A549 (cell line): ENCODE data around the gene FAM131B. TPM values are rescaled to one million over a fixed set of nuclear protein-coding genes. Genes with fewer than 3 reads are reported as not detected.

Experiments
- ATAC-seq, 2 experiments: fragments of 200-7000 bp in 1 of 2; fragments of >200 bp in 1 of 2; cut with Nextera tagmentation in 1 of 2; cut with Tn5 transposase in 1 of 2; 3 replicates each; pipeline versions ENCODE4 v1.8.0 to v1.9.1; 2018 to 2020; ENCODE audit warnings: mild to moderate bottlenecking in 1 of 2, moderate library complexity in 1 of 2
- CTCF ChIA-PET: fragments of 300-600 bp; sonication (Branson Sonifier 250); formaldehyde crosslinking; extraction: SDS; loops from one replicate; lab custom pipeline; 2021; ENCODE audit warnings: antibody characterized with exemption, inconsistent platforms; lab: Yijun Ruan, JAX
- POLR2A ChIA-PET: fragments of 350-600 bp; formaldehyde crosslinking; extraction: SDS; loops from one replicate; lab custom pipeline; 2021; ENCODE audit warnings: antibody characterized with exemption, inconsistent platforms; lab: Yijun Ruan, JAX
- DNase-seq, 2 experiments: peaks; one replicate each; pipeline versions ENCODE4 v3.0.0 to v3.0.0-alpha.2; 2011 to 2016; ENCODE audit warnings: low read depth in 1 of 2, low spot score in 1 of 2
- FAIRE-seq: peaks from 2 replicates; lab custom pipeline; 2011; peaks lifted over from hg19 to GRCh38; lab: Jason Lieb, UNC
- H3K27ac ChIP-seq, 2 experiments: fragments of >200 bp; sonication (Bioruptor Twin); formaldehyde crosslinking; 3 replicates each; pipeline ENCODE4 v1.5.1; 2016 to 2017
- H3K4me1 ChIP-seq: fragments of >200 bp; sonication (Bioruptor Twin); formaldehyde crosslinking; 3 replicates; pipeline ENCODE4 v1.6.1; 2016
- H3K4me2 ChIP-seq: fragments of >200 bp; sonication (Bioruptor Twin); formaldehyde crosslinking; 3 replicates; pipeline ENCODE4 v1.6.1; 2016
- H3K4me3 ChIP-seq: fragments of >200 bp; sonication (Bioruptor Twin); formaldehyde crosslinking; 3 replicates; pipeline ENCODE4 v1.5.1; 2016
- H3K9me3 ChIP-seq: fragments of >200 bp; sonication (Bioruptor Twin); formaldehyde crosslinking; 3 replicates; pipeline ENCODE4 v1.6.1; 2016
- BHLHE40 ChIP-seq: IDR thresholded peaks from 2 replicates; pipeline ENCODE4 v1.6.1; 2012; ENCODE audit warnings: low read depth, low read length, inconsistent platforms
- CBX8 ChIP-seq: fragments of 200-600 bp; sonication (generic); IDR thresholded peaks from 2 replicates; pipeline ENCODE4 v1.6.1; 2016
- EHMT2 ChIP-seq: fragments of 200-600 bp; sonication (generic); IDR thresholded peaks from 2 replicates; pipeline ENCODE4 v1.6.1; 2016; ENCODE audit warnings: antibody characterized with exemption, low read depth, mild to moderate bottlenecking, moderate library complexity
- FOSL2 ChIP-seq, 2 experiments: fragments of 450-650 bp in 1 of 2; fragments of >200 bp in 1 of 2; sonication (Bioruptor Twin) in 1 of 2; formaldehyde crosslinking; IDR thresholded peaks; 2 replicates each; pipeline versions ENCODE4 v1.5.0 to v1.6.1; 2016 to 2020; ENCODE audit warnings: mild to moderate bottlenecking in 1 of 2, moderate library complexity in 1 of 2
- GATA3 ChIP-seq: IDR thresholded peaks from 2 replicates; pipeline ENCODE4 v1.6.1; 2012; ENCODE audit warnings: borderline replicate concordance
- HDAC2 ChIP-seq: fragments of 200-600 bp; sonication (generic); IDR thresholded peaks from 2 replicates; pipeline ENCODE4 v1.6.1; 2016
- HEYL ChIP-seq: fragments of 250-450 bp; sonication (Bioruptor Pico); IDR thresholded peaks from 2 replicates; pipeline ENCODE4 v1.8.0; 2021; ENCODE audit warnings: mild to moderate bottlenecking, moderate library complexity
- HOXA7 ChIP-seq: fragments of 250-450 bp; sonication (Bioruptor Pico); IDR thresholded peaks from 2 replicates; pipeline ENCODE4 v1.5.0; 2020; ENCODE audit warnings: mild to moderate bottlenecking, moderate library complexity
- HOXB13 ChIP-seq: fragments of 250-450 bp; sonication (Bioruptor Pico); IDR thresholded peaks from 2 replicates; pipeline ENCODE4 v1.5.0; 2020; ENCODE audit warnings: low read depth, mild to moderate bottlenecking, moderate library complexity
- JUNB ChIP-seq: fragments of >200 bp; sonication (Bioruptor Twin); formaldehyde crosslinking; IDR thresholded peaks from 2 replicates; pipeline ENCODE4 v1.6.1; 2016
- KDM5A ChIP-seq: fragments of 200-600 bp; sonication (generic); IDR thresholded peaks from 2 replicates; pipeline ENCODE4 v1.6.1; 2016; ENCODE audit warnings: antibody characterized with exemption, mild to moderate bottlenecking
- MYC ChIP-seq: IDR thresholded peaks from 2 replicates; pipeline ENCODE4 v1.6.1; 2012; ENCODE audit warnings: mild to moderate bottlenecking, inconsistent platforms, low read length, improper control_type of control experiment, borderline replicate concordance
- NFE2L2 ChIP-seq: fragments of 150-350 bp; conservative IDR thresholded peaks from 2 replicates; pipeline ENCODE4 v1.6.1; 2014; ENCODE audit warnings: low read length
- POLR2A ChIP-seq: IDR thresholded peaks from 2 replicates; pipeline ENCODE4 v1.6.1; 2012; ENCODE audit warnings: mild to moderate bottlenecking, low read length
- RARB ChIP-seq: fragments of 250-450 bp; sonication (Bioruptor Pico); IDR thresholded peaks from 2 replicates; pipeline ENCODE4 v1.8.0; 2021; ENCODE audit warnings: mild to moderate bottlenecking, moderate library complexity
- RCOR1 ChIP-seq: fragments of 150-350 bp; IDR thresholded peaks from 2 replicates; pipeline ENCODE4 v1.6.1; 2014; ENCODE audit warnings: antibody characterized with exemption, low read length, low read depth
- RFX5 ChIP-seq: fragments of 450-650 bp; IDR thresholded peaks from 2 replicates; pipeline ENCODE4 v1.7.1; 2014; ENCODE audit warnings: antibody characterized with exemption, mild to moderate bottlenecking, moderate library complexity
- SREBF2 ChIP-seq: fragments of 450-650 bp; IDR thresholded peaks from 2 replicates; pipeline ENCODE4 v1.6.1; 2014; ENCODE audit warnings: mild to moderate bottlenecking, moderate library complexity
- TP53 ChIP-seq: fragments of 250-450 bp; sonication (Bioruptor Pico); IDR thresholded peaks from 2 replicates; pipeline ENCODE4 v1.5.0; 2021; ENCODE audit warnings: mild to moderate bottlenecking, moderate library complexity
- ZFP36 ChIP-seq: fragments of 450-650 bp; IDR thresholded peaks from 2 replicates; pipeline ENCODE4 v1.6.1; 2014; ENCODE audit warnings: borderline replicate concordance; ENCODE audit not compliant: partially characterized antibody
- WGBS: methylation state at CpG from one replicate; pipeline ENCODE4 v1.1.6; 2017; ENCODE audit errors: missing lambda C conversion rate; 5-methylcytosine and 5-hydroxymethylcytosine counted together
- polyA plus RNA-seq, 4 experiments: library from polyadenylated mRNA; depleted of rRNA in 3 of 4; stranded (reverse); fragments of >200 nt; fragmentation: RNase III in 1 of 4; extraction: RNeasy Plus Mini Kit Qiagen cat#74134 plus additional on column Dnase treatment in 1 of 4; gene quantifications; 2 replicates in 3 of 4; 3 replicates in 1 of 4; pipeline ENCODE4 v1.2.3, GENCODE V29; 2011 to 2017
- TF ChIP-seq, protein P1 (sequence below): fragments of 200-600 bp; sonication (generic); IDR thresholded peaks from 2 replicates; pipeline ENCODE4 v1.6.1; 2016; ENCODE audit warnings: antibody characterized with exemption, mild to moderate bottlenecking, moderate library complexity
- TF ChIP-seq, protein P2 (sequence below): fragments of 250-450 bp; sonication (Bioruptor Pico); IDR thresholded peaks from 2 replicates; pipeline ENCODE4 v1.5.0; 2021; ENCODE audit warnings: mild to moderate bottlenecking, moderate library complexity, borderline replicate concordance
- TF ChIP-seq, protein P3 (sequence below): fragments of >200 bp; sonication (Bioruptor Twin); formaldehyde crosslinking; IDR thresholded peaks from 2 replicates; pipeline ENCODE4 v1.6.1; 2016

FAM131B gene
- polyA plus RNA-seq, 2 of the 4 experiments (the other 2 are of a cell fraction) = 0.19 to 0.52 TPM

DNA sequence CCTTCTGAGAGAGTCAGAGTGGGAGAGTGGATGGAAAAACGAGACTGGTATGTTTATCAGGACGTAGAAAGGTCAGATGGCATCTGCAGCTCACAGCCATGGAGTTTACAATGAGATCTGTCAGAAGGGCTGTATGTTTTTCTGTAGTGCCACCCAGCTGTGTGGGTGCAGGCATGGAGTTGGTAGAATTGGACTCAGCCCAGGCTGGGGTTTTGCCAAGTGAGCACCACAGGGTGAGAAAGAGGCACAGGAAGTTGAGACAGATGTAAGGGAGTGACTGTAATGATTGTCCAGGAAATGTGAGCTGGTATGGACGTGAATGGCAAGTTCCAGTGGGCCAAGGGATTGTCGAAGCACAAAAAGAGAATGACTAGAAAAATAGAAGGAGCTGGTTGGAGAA is 9.6 kb upstream of the FAM131B start:
- no peak for DNase-seq
- Histone ChIP-seq H3K27ac (no peak overlapping the region), H3K4me2 (no peak overlapping the region), H3K4me3 (no peak overlapping the region), H3K4me1 (peaks cover 27% of the 10 kb centered on the region), H3K9me3 (no peaks in the 10 kb centered on the region)
- no peak for ATAC-seq
- TF ChIP-seq ZFP36 (no peak), HOXA7 (CRISPR knock-in tag) (no peak), SREBF2 (no peak), MYC (no peak), RCOR1 (no peak), POLR2A (no peak), EHMT2 (no peak), NFE2L2 (no peak), JUNB (no peak), TP53 (CRISPR knock-in tag) (no peak), FOSL2 (IDR thresholded peaks at IDR 0.05) (no peak), FOSL2 (CRISPR knock-in tag; IDR thresholded peaks at IDR 0.05) (no peak), BHLHE40 (no peak), HDAC2 (no peak), CBX8 (no peak), RARB (no peak)
- TF ChIP-seq, protein P1, sequence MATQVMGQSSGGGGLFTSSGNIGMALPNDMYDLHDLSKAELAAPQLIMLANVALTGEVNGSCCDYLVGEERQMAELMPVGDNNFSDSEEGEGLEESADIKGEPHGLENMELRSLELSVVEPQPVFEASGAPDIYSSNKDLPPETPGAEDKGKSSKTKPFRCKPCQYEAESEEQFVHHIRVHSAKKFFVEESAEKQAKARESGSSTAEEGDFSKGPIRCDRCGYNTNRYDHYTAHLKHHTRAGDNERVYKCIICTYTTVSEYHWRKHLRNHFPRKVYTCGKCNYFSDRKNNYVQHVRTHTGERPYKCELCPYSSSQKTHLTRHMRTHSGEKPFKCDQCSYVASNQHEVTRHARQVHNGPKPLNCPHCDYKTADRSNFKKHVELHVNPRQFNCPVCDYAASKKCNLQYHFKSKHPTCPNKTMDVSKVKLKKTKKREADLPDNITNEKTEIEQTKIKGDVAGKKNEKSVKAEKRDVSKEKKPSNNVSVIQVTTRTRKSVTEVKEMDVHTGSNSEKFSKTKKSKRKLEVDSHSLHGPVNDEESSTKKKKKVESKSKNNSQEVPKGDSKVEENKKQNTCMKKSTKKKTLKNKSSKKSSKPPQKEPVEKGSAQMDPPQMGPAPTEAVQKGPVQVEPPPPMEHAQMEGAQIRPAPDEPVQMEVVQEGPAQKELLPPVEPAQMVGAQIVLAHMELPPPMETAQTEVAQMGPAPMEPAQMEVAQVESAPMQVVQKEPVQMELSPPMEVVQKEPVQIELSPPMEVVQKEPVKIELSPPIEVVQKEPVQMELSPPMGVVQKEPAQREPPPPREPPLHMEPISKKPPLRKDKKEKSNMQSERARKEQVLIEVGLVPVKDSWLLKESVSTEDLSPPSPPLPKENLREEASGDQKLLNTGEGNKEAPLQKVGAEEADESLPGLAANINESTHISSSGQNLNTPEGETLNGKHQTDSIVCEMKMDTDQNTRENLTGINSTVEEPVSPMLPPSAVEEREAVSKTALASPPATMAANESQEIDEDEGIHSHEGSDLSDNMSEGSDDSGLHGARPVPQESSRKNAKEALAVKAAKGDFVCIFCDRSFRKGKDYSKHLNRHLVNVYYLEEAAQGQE = no peak
- TF ChIP-seq, protein P2, sequence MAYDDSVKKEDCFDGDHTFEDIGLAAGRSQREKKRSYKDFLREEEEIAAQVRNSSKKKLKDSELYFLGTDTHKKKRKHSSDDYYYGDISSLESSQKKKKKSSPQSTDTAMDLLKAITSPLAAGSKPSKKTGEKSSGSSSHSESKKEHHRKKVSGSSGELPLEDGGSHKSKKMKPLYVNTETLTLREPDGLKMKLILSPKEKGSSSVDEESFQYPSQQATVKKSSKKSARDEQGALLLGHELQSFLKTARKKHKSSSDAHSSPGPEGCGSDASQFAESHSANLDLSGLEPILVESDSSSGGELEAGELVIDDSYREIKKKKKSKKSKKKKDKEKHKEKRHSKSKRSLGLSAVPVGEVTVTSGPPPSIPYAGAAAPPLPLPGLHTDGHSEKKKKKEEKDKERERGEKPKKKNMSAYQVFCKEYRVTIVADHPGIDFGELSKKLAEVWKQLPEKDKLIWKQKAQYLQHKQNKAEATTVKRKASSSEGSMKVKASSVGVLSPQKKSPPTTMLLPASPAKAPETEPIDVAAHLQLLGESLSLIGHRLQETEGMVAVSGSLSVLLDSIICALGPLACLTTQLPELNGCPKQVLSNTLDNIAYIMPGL (CRISPR knock-in tag) = no peak
- 43% methylated on average over 4 of the region's 4 CpGs for WGBS
- ChIA-PET CTCF (interaction anchor here (1.5 to 4.8 kb wide), 2 partner anchors 8 to 27 kb away, joined by 5 to 30 read pairs; no protein-coding TSS in a partner anchor), POLR2A (no interaction called here)
- no peak for FAIRE-seq

DNA sequence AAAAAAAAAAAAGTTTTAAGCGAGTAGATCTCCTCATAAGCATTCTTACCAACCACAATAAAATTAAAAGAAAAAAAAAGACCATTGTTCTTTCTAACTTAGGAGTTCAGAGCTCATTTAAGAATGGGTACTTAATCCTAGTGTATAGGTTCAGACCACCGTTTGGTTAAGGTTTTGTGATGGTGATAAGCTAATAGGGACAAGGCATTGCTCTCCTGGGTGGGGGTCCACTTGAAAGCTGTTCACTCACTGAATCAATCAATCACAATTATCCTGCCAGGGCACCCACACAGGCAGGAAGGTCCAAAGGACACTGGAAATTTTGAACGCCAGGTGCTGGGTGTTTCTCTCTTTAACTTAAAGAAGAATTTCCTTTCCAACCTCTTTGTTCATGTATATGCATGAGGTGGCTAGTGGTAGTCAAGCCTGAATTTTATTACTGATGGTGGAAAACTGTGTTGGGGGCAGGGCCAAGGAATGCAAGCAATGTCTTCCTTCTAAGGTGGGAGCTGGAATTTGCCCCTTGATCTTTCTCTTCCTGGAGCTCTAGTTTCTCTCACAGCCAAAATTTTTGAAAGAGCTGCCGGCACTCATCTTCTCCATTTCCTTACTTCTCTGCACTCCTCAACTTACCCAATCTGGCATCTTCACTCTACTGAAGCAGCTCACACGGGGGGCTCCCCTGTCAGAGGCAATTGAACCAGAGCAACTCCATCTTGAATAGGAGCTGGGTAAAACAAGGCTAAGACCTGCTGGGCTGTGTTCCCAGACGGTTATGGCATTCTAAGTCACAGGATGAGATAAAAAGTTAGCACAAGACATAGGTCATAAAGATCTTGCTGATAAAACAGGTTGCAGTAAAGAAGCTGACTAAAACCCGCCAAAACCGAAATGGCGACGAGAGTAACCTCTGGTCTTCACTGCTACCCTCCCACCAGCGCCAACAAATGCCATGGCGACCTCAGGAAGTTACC is 7.5 kb upstream of the FAM131B start:
- CTCF ChIA-PET = interaction anchor here (0.8 to 4.8 kb wide), 6 partner anchors 10 to 129 kb away, joined by 3 to 30 read pairs (median 6); no protein-coding TSS in a partner anchor
- no peaks in the 10 kb centered on the region for H3K9me3 ChIP-seq
- FAIRE-seq = no peak
- DNase-seq = no peak
- POLR2A ChIA-PET = interaction anchor here (2.6 kb wide), 1 partner anchor 10 kb away, joined by 11 read pairs; no protein-coding TSS in a partner anchor
- H3K4me3 ChIP-seq = no peak overlapping the region
- 77% methylated on average over 12 of the region's 12 CpGs for WGBS
- TF ChIP-seq HOXB13 (CRISPR knock-in tag) = no peak
- no peak for TF ChIP-seq HEYL
- TF ChIP-seq RFX5 = no peak
- TF ChIP-seq GATA3 = no peak
- TF ChIP-seq, protein P3, sequence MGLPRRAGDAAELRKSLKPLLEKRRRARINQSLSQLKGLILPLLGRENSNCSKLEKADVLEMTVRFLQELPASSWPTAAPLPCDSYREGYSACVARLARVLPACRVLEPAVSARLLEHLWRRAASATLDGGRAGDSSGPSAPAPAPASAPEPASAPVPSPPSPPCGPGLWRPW = no peak
- no peak for TF ChIP-seq KDM5A
- TF ChIP-seq NFE2L2 = no peak
- TF ChIP-seq BHLHE40 = no peak
- H3K27ac ChIP-seq = no peak overlapping the region
- no peak for ATAC-seq
- H3K4me2 ChIP-seq = no peak overlapping the region
- peaks cover 22% of the 10 kb centered on the region for H3K4me1 ChIP-seq
